SK-N-SH treated with all-trans-retinoic acid at 6 μM for 48 hours (cell line): Measurements from ENCODE around the gene ZNF91.
"Not testable (repeated sequence)": the region's sequence is repeated elsewhere in the genome, so short reads cannot be mapped to it uniquely, and the experiment has no call there.

Source experiments
- ATAC-seq: fragments of 200-7000 bp; cut with Tn5 transposase; 3 replicates; pipeline ENCODE4 v1.9.1; 2020; ENCODE audit warnings: mild to moderate bottlenecking, moderate library complexity
- BACH2 ChIP-seq: fragments of 250-450 bp; sonication (Bioruptor Pico); IDR thresholded peaks from 2 replicates; pipeline ENCODE4 v1.9.0; 2021; ENCODE audit warnings: mild to moderate bottlenecking, borderline replicate concordance
- CSDC2 ChIP-seq: fragments of 250-450 bp; sonication (Bioruptor Pico); IDR thresholded peaks from 2 replicates; pipeline ENCODE4 v1.5.0; 2020; ENCODE audit warnings: mild to moderate bottlenecking, moderate library complexity
- CSRNP3 ChIP-seq: fragments of 250-450 bp; sonication (Bioruptor Pico); IDR thresholded peaks from 2 replicates; pipeline ENCODE4 v1.5.1; 2021; ENCODE audit warnings: mild to moderate bottlenecking, moderate library complexity
- ESRRG ChIP-seq: fragments of 250-450 bp; sonication (Bioruptor Pico); IDR thresholded peaks from 2 replicates; pipeline ENCODE4 v1.6.1; 2021; ENCODE audit warnings: mild to moderate bottlenecking
- ISL1 ChIP-seq: fragments of 250-450 bp; sonication (Bioruptor Pico); IDR thresholded peaks from 2 replicates; pipeline ENCODE4 v2.1.2; 2022; ENCODE audit warnings: mild to moderate bottlenecking, moderate library complexity
- OSR1 ChIP-seq: fragments of 250-450 bp; sonication (Bioruptor Pico); IDR thresholded peaks from 2 replicates; pipeline ENCODE4 v1.8.0; 2022; ENCODE audit warnings: moderate library complexity, mild to moderate bottlenecking, inconsistent platforms
- PATZ1 ChIP-seq: fragments of 250-450 bp; sonication (Bioruptor Pico); IDR thresholded peaks from 2 replicates; pipeline ENCODE4 v1.8.0; 2020; ENCODE audit warnings: mild to moderate bottlenecking, moderate library complexity, borderline replicate concordance
- POU6F1 ChIP-seq: fragments of 250-450 bp; sonication (Bioruptor Pico); IDR thresholded peaks from 2 replicates; pipeline ENCODE4 v1.8.0; 2021; ENCODE audit warnings: low read depth, mild to moderate bottlenecking, moderate library complexity, borderline replicate concordance
- PPARA ChIP-seq: fragments of 250-450 bp; sonication (Bioruptor Pico); IDR thresholded peaks from 2 replicates; pipeline ENCODE4 v1.5.0; 2020; ENCODE audit warnings: mild to moderate bottlenecking, borderline replicate concordance
- RARB ChIP-seq: fragments of 250-450 bp; sonication (Bioruptor Pico); IDR thresholded peaks from 2 replicates; pipeline ENCODE4 v1.8.0; 2021; ENCODE audit warnings: mild to moderate bottlenecking, moderate library complexity
- SNAI2 ChIP-seq: fragments of 250-450 bp; sonication (Bioruptor Pico); IDR thresholded peaks from 2 replicates; pipeline ENCODE4 v1.5.0; 2020; ENCODE audit warnings: mild to moderate bottlenecking, moderate library complexity
- TCF4 ChIP-seq: fragments of 250-450 bp; sonication (Bioruptor Pico); IDR thresholded peaks from 2 replicates; pipeline ENCODE4 v1.8.0; 2021; ENCODE audit warnings: mild to moderate bottlenecking, moderate library complexity, borderline replicate concordance
- TOX ChIP-seq: fragments of 250-450 bp; sonication (Bioruptor Pico); IDR thresholded peaks from 2 replicates; pipeline ENCODE4 v1.8.0; 2021; ENCODE audit warnings: mild to moderate bottlenecking, moderate library complexity, borderline replicate concordance
- ZC3H10 ChIP-seq: fragments of 250-450 bp; sonication (Bioruptor Pico); IDR thresholded peaks from 2 replicates; pipeline ENCODE4 v1.5.1; 2021; ENCODE audit warnings: mild to moderate bottlenecking, moderate library complexity
- ZFP3 ChIP-seq: fragments of 250-450 bp; sonication (Bioruptor Pico); IDR thresholded peaks from 2 replicates; pipeline ENCODE4 v1.5.0; 2020; ENCODE audit warnings: mild to moderate bottlenecking, moderate library complexity
- ZNF565 ChIP-seq: fragments of 450-650 bp; formaldehyde crosslinking; conservative IDR thresholded peaks from 2 replicates; pipeline ENCODE4 v1.5.0; 2020; ENCODE audit warnings: low read depth, mild to moderate bottlenecking, moderate library complexity
- ZNF70 ChIP-seq: fragments of 450-650 bp; formaldehyde crosslinking; IDR thresholded peaks from 2 replicates; pipeline ENCODE4 v1.5.0; 2020; ENCODE audit warnings: mild to moderate bottlenecking, moderate library complexity
- ZNF8 ChIP-seq: fragments of 450-650 bp; formaldehyde crosslinking; IDR thresholded peaks from 2 replicates; pipeline ENCODE4 v1.5.0; 2020; ENCODE audit warnings: mild to moderate bottlenecking, moderate library complexity
- TF ChIP-seq, protein P1 (sequence below): fragments of 250-450 bp; sonication (Bioruptor Pico); IDR thresholded peaks from 2 replicates; pipeline ENCODE4 v1.5.0; 2020; ENCODE audit warnings: mild to moderate bottlenecking, moderate library complexity
- TF ChIP-seq, protein P2 (sequence below): fragments of 250-450 bp; sonication (Bioruptor Pico); IDR thresholded peaks from 2 replicates; pipeline ENCODE4 v1.5.1; 2020; ENCODE audit warnings: low read depth, mild to moderate bottlenecking, moderate library complexity

The ZNF91 gene

DNA sequence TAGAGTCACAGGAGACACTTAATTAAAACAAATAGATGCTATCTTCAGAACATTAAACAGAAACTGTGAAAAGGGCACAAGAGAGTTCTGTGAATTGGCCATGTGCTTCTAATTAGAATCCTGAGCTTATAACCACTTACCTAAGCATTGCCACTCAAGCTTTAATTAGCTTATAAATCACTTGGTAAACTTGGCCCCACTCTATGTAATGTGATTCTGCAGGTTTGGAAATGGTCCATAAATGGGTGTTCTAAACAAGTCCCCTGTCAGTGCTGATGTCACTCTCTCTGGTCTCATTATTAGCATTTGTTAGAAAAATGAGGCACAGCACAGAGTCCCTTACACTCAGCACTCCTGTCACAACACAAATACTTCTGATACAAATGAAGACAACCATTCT, 18.0 kb downstream of the ZNF91 start (continued):
- no peak for TF ChIP-seq CSRNP3 (CRISPR knock-in tag)
- TF ChIP-seq, protein P1, sequence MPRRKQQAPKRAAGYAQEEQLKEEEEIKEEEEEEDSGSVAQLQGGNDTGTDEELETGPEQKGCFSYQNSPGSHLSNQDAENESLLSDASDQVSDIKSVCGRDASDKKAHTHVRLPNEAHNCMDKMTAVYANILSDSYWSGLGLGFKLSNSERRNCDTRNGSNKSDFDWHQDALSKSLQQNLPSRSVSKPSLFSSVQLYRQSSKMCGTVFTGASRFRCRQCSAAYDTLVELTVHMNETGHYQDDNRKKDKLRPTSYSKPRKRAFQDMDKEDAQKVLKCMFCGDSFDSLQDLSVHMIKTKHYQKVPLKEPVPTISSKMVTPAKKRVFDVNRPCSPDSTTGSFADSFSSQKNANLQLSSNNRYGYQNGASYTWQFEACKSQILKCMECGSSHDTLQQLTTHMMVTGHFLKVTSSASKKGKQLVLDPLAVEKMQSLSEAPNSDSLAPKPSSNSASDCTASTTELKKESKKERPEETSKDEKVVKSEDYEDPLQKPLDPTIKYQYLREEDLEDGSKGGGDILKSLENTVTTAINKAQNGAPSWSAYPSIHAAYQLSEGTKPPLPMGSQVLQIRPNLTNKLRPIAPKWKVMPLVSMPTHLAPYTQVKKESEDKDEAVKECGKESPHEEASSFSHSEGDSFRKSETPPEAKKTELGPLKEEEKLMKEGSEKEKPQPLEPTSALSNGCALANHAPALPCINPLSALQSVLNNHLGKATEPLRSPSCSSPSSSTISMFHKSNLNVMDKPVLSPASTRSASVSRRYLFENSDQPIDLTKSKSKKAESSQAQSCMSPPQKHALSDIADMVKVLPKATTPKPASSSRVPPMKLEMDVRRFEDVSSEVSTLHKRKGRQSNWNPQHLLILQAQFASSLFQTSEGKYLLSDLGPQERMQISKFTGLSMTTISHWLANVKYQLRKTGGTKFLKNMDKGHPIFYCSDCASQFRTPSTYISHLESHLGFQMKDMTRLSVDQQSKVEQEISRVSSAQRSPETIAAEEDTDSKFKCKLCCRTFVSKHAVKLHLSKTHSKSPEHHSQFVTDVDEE (CRISPR knock-in tag) = no peak
- TF ChIP-seq, protein P2, sequence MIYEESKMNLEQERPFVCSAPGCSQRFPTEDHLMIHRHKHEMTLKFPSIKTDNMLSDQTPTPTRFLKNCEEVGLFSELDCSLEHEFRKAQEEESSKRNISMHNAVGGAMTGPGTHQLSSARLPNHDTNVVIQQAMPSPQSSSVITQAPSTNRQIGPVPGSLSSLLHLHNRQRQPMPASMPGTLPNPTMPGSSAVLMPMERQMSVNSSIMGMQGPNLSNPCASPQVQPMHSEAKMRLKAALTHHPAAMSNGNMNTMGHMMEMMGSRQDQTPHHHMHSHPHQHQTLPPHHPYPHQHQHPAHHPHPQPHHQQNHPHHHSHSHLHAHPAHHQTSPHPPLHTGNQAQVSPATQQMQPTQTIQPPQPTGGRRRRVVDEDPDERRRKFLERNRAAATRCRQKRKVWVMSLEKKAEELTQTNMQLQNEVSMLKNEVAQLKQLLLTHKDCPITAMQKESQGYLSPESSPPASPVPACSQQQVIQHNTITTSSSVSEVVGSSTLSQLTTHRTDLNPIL (CRISPR knock-in tag) = no peak
- no peak for TF ChIP-seq TCF4
- no peak for TF ChIP-seq RARB
- TF ChIP-seq ZNF70 (CRISPR knock-in tag) = no peak
- no peak for TF ChIP-seq ISL1 (CRISPR knock-in tag)

GRCh38 chr19:23366437-23366836, 28.8 kb downstream of the ZNF91 start:
- TF ChIP-seq CSDC2 (CRISPR knock-in tag) (no peak), ESRRG (no peak), POU6F1 (no peak), TOX (no peak)
- TF ChIP-seq, all 23 proteins: peak for 0
- no peak for ATAC-seq

DNA sequence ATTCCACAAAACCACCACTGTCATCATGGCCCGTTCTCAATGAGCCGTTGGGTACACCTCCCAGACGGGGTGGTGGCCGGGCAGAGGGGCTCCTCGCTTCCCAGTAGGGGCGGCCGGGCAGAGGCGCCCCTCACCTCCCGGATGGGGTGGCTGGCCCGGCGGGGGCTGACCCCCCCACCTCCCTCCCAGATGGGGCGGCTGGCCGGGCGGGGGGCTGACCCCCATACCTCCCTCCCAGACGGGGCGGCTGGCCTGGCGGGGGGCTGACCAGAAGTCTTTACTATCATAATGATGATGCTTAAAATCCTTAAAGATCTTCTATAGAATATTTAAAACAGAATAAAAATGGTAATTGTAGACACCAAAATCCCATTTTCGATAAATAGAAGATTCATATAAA, 29.2 kb downstream of the ZNF91 start:
- not testable (repeated sequence) for ATAC-seq

DNA sequence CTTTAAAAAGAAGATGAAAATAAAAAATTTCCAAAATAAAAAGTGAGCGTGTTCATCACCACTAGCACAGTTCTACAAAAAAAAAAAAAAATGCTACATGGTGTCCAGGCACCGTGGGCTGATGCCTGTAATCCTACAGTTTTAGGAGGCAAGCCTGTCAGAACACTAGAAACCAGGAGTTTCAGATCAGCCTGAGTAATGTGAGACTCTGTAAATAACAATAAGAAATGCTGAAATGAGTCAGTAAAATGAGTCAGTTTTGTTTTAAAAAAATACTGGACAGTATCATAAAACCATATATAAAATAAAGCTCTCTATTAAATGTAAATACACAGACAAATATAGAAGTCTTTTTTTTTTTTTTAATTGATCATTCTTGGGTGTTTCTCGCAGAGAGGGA, 30.0 kb downstream of the ZNF91 start:
- ATAC-seq = no peak
- no peak for TF ChIP-seq ZNF70 (CRISPR knock-in tag)
- no peak for TF ChIP-seq PATZ1 (CRISPR knock-in tag)
- no peak for TF ChIP-seq ZFP3
- TF ChIP-seq ZNF8 (CRISPR knock-in tag) = no peak
- TF ChIP-seq ZC3H10 = no peak
- no peak for TF ChIP-seq OSR1
- TF ChIP-seq ZNF565 (CRISPR knock-in tag) = no peak
- TF ChIP-seq TOX = no peak
- TF ChIP-seq ISL1 (CRISPR knock-in tag) = no peak
- no peak for TF ChIP-seq SNAI2 (CRISPR knock-in tag)
- TF ChIP-seq, protein P1 (CRISPR knock-in tag) = no peak
- no peak for TF ChIP-seq BACH2
- TF ChIP-seq PPARA (CRISPR knock-in tag) = no peak

DNA sequence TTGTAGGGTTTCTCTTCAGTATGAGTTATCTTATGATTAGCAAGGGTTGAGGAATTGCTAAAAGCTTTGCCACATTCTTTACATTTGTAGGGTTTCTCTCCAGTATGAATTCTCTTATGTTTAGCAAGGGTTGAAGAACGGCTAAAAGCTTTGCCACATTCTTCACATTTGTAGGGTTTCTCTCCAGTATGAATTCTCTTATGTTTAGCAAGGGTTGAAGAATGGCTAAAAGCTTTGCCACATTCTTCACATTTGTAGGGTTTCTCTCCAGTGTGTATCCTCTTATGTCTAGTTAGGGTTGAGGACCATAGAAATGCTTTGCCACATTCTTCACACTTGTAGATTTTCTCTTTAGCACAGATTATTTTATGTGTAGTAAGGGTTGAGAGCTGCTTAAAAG, 33.4 kb downstream of the ZNF91 start:
- ATAC-seq = not testable (repeated sequence)
